Thyroid gland (tissue), 4 donors: ENCODE results near the gene GDPD3. TPM values are rescaled to one million over a fixed set of nuclear protein-coding genes. Genes with fewer than 3 reads are reported as not detected.

Experiments used
- DNase-seq, 2 donors: peaks; one replicate each; pipeline ENCODE4 v3.0.0-alpha.2; 2019
- H3K27ac ChIP-seq, 3 donors: fragments of 200-600 bp; sonication (generic); 1 replicate in 2 of 3; 2 replicates in 1 of 3; pipeline ENCODE4 v1.5.1; 2016 to 2019; ENCODE audit warnings: mild to moderate bottlenecking in 1 of 3, moderate library complexity in 1 of 3
- H3K27me3 ChIP-seq: fragments of 200-600 bp; sonication (generic); one replicate; pipeline ENCODE4 v1.5.1; 2019
- H3K36me3 ChIP-seq, 2 donors: fragments of 200-600 bp; sonication (generic); one replicate each; pipeline ENCODE4 v1.5.1; 2016 to 2019
- H3K4me1 ChIP-seq, 2 donors: fragments of 200-600 bp; sonication (generic); one replicate each; pipeline ENCODE4 v1.5.1; 2017 to 2019
- H3K4me3 ChIP-seq, 3 donors: fragments of 200-600 bp; sonication (generic); replicated peaks in 1 of 3; 1 replicate in 2 of 3; 2 replicates in 1 of 3; pipeline ENCODE4 v1.5.1; 2016; ENCODE audit warnings: mild to moderate bottlenecking in 1 of 3
- H3K9me3 ChIP-seq: fragments of 200-600 bp; sonication (generic); one replicate; pipeline ENCODE4 v1.5.1; 2017
- CTCF ChIP-seq, 6 experiments: fragments of 200-600 bp in 3 of 6; fragments of 450-650 bp in 3 of 6; sonication (generic) in 3 of 6; IDR thresholded peaks; one replicate each; pipeline ENCODE4 v1.5.1; 2016 to 2019; ENCODE audit warnings: antibody characterized with exemption in 6 of 6, mild to moderate bottlenecking in 2 of 6, inconsistent platforms in 1 of 6, moderate library complexity in 1 of 6
- POLR2A ChIP-seq, 2 donors: fragments of 450-650 bp; IDR thresholded peaks; one replicate each; pipeline ENCODE4 v1.6.1; 2017; ENCODE audit warnings: antibody characterized with exemption in 2 of 2, mild to moderate bottlenecking in 2 of 2, moderate library complexity in 1 of 2
- WGBS, 2 donors: methylation state at CpG; one replicate each; pipeline ENCODE4 v1.1.5; 2017; 5-methylcytosine and 5-hydroxymethylcytosine counted together
- intact Hi-C: fragments of 100-400 bp; cut with DNase I; formaldehyde crosslinking; loops from one replicate; pipeline ENCODE4 v1.15.1; 2023
- total RNA-seq, 4 donors: library from RNA; depleted of rRNA; stranded (reverse); fragments of >200 nt; gene quantifications; one replicate each; pipeline ENCODE4 v1.2.3, GENCODE V29; 2016

GDPD3 gene
- total RNA-seq, 4 donors from 2014 or later = 0.68 to 1.6 (median 1.2) TPM; not detected in 1

GRCh38 chr16:30149250-30149930, 36.1 kb upstream of the GDPD3 start:
- no peak overlapping the region for H3K27ac ChIP-seq
- no peaks in the 10 kb centered on the region for H3K36me3 ChIP-seq
- DNase-seq = no peak
- WGBS, 2 donors = 80 to 94% methylated on average over 5 of the region's 5 CpGs
- no peaks in the 10 kb centered on the region for H3K9me3 ChIP-seq
- no peaks in the 10 kb centered on the region for H3K4me1 ChIP-seq
- no peak for TF ChIP-seq POLR2A (IDR thresholded peaks at IDR 0.05)
- no peaks in the 10 kb centered on the region for H3K27me3 ChIP-seq
- intact Hi-C loops = no loop called here
- no peak overlapping the region for H3K4me3 ChIP-seq

- no peak for DNase-seq
- H3K27me3 ChIP-seq = no peaks in the 10 kb centered on the region
- TF ChIP-seq CTCF (IDR thresholded peaks at IDR 0.05) (no peak), POLR2A (IDR thresholded peaks at IDR 0.05) (no peak)
- no peak overlapping the region for H3K4me3 ChIP-seq
- 83 to 84% methylated on average over 3 of the region's 3 CpGs for WGBS, 2 donors
- no peaks in the 10 kb centered on the region for H3K36me3 ChIP-seq
- intact Hi-C loops = no loop called here
- H3K27ac ChIP-seq = no peak overlapping the region
- no peaks in the 10 kb centered on the region for H3K9me3 ChIP-seq
- no peaks in the 10 kb centered on the region for H3K4me1 ChIP-seq
Observed at GRCh38 chr16:30147843-30148510, 34.6 kb upstream of the GDPD3 start.

- Histone ChIP-seq H3K4me1 (no peaks in the 10 kb centered on the region), H3K9me3 (no peaks in the 10 kb centered on the region), H3K27me3 (no peaks in the 10 kb centered on the region), H3K36me3 (no peaks in the 10 kb centered on the region), H3K27ac (no peak overlapping the region), H3K4me3 (no peak overlapping the region)
- WGBS, 2 donors = 67 to 81% methylated on average over 1 of the region's 1 CpG
- DNase-seq = no peak
- intact Hi-C loops = no loop called here
- TF ChIP-seq CTCF (IDR thresholded peaks at IDR 0.05) = no peak
- no peak for TF ChIP-seq POLR2A (IDR thresholded peaks at IDR 0.05)
Observed at GRCh38 chr16:30145657-30146056, 32.3 kb upstream of the GDPD3 start.

- TF ChIP-seq CTCF (IDR thresholded peaks at IDR 0.05) = no peak
- TF ChIP-seq POLR2A (IDR thresholded peaks at IDR 0.05) = no peak
- WGBS, 2 donors = 88 to 90% methylated on average over 1 of the region's 1 CpG
- H3K27ac ChIP-seq = no peak overlapping the region
- no peak for DNase-seq
- H3K27me3 ChIP-seq = no peaks in the 10 kb centered on the region
- no peaks in the 10 kb centered on the region for H3K36me3 ChIP-seq
- intact Hi-C loops = no loop called here
- H3K4me3 ChIP-seq = no peak overlapping the region
- no peaks in the 10 kb centered on the region for H3K4me1 ChIP-seq
- no peaks in the 10 kb centered on the region for H3K9me3 ChIP-seq
Observed at GRCh38 chr16:30144917-30145316, 31.6 kb upstream of the GDPD3 start.

GRCh38 chr16:30144017-30144416, 30.7 kb upstream of the GDPD3 start:
- intact Hi-C loops = no loop called here
- Histone ChIP-seq H3K27me3 (no peaks in the 10 kb centered on the region), H3K4me3 (no peak overlapping the region), H3K36me3 (no peaks in the 10 kb centered on the region), H3K9me3 (no peaks in the 10 kb centered on the region), H3K4me1 (no peaks in the 10 kb centered on the region), H3K27ac (no peak overlapping the region)
- TF ChIP-seq CTCF (IDR thresholded peaks at IDR 0.05) = no peak
- TF ChIP-seq POLR2A (IDR thresholded peaks at IDR 0.05) = no peak
- DNase-seq = no peak
